Psoas muscle (tissue), 8 donors: ENCODE results near the gene NRAS. TPM values are rescaled to one million over a fixed set of nuclear protein-coding genes. Genes with fewer than 3 reads are reported as not detected.
A peak's percentile ranks its signal among the peaks of the same experiment; 100 is the strongest.
"Not testable (repeated sequence)": the region's sequence is repeated elsewhere in the genome, so short reads cannot be mapped to it uniquely, and the experiment has no call there.

Experiments
- ATAC-seq, 4 donors: fragments of 200-7000 bp; cut with Tn5 transposase; one replicate each; pipeline ENCODE4 v1.9.1; 2020; ENCODE audit warnings: moderate library complexity in 3 of 4, mild to moderate bottlenecking in 2 of 4
- DNase-seq, 2 donors: peaks; one replicate each; pipeline ENCODE4 v3.0.0-alpha.2; 2020
- H3K27ac ChIP-seq: fragments of 200-600 bp; one replicate; pipeline ENCODE4 v1.8.0; 2022
- H3K27me3 ChIP-seq, 3 donors: fragments of 200-600 bp in 1 of 3; one replicate each; pipeline versions ENCODE4 v1.6.1 to v1.8.0; 2013 to 2022; ENCODE audit warnings: low read length in 2 of 3, mild to moderate bottlenecking in 2 of 3, moderate library complexity in 1 of 3; ENCODE audit not compliant: insufficient read depth in 3 of 3
- H3K36me3 ChIP-seq, 2 donors: fragments of 200-600 bp in 1 of 2; one replicate each; pipeline versions ENCODE4 v1.6.1 to v1.8.0; 2013 to 2022; ENCODE audit warnings: low read depth in 1 of 2, mild to moderate bottlenecking in 1 of 2, moderate library complexity in 1 of 2; ENCODE audit not compliant: insufficient read depth in 1 of 2
- H3K4me1 ChIP-seq: fragments of 200-600 bp; one replicate; pipeline ENCODE4 v1.8.0; 2022
- H3K4me3 ChIP-seq: fragments of 200-600 bp; one replicate; pipeline ENCODE4 v1.8.0; 2022; ENCODE audit warnings: mild to moderate bottlenecking
- H3K9me3 ChIP-seq: fragments of 200-600 bp; one replicate; pipeline ENCODE4 v1.8.0; 2022
- WGBS, 3 donors: extraction: QIAGEN DNeasy Blood & Tissue Kit; methylation state at CpG; one replicate each; pipeline versions ENCODE4 v1.1.6 to v1.1.7; 2013; 5-methylcytosine and 5-hydroxymethylcytosine counted together
- intact Hi-C, 2 donors: fragments of 100-400 bp; cut with DNase I; formaldehyde crosslinking; loops; one replicate each; pipeline versions ENCODE4 v1.11.0 to v1.14.2; 2022
- polyA plus RNA-seq, 3 donors: library from polyadenylated mRNA; stranded (reverse); fragments of 200-250 nt; gene quantifications; one replicate each; pipeline ENCODE4 v1.2.3, GENCODE V29; 2013
- total RNA-seq, 4 donors: library from RNA; stranded (reverse); fragmentation: NEBNext Ultra II Directional in 2 of 4; extraction: Animal tissue kit (Norgen Biotek cat#: 25700) in 2 of 4; gene quantifications; one replicate each; pipeline versions ENCODE4 v1.2.1 to v1.2.4, GENCODE V29; 2021 to 2023
- TF ChIP-seq, protein P1 (sequence below): fragments of 200-600 bp; IDR thresholded peaks from one replicate; pipeline ENCODE4 v1.8.0; 2022; ENCODE audit warnings: antibody characterized with exemption
- donor health status: healthy with polysubstance abuse.
- donor health status: DM: no; HTN: no; CAD: no; lungs with moderate emphysema.
- donor health status: Bipolar disorder and iron deficiency.
- donor health status: healthy.
- donor health status: DM: yes; HTN: yes; CAD: no.
- donor health status: DM: no; HTN: no; CAD: no.
- donor health status: DM: no; HTN: no; CAD: no.
- donor health status: DM: yes; HTN: yes; CAD: no.

NRAS gene
- total and polyA plus RNA-seq, 7 donors = 3.6 to 15.8 (median 5.9) TPM

DNA sequence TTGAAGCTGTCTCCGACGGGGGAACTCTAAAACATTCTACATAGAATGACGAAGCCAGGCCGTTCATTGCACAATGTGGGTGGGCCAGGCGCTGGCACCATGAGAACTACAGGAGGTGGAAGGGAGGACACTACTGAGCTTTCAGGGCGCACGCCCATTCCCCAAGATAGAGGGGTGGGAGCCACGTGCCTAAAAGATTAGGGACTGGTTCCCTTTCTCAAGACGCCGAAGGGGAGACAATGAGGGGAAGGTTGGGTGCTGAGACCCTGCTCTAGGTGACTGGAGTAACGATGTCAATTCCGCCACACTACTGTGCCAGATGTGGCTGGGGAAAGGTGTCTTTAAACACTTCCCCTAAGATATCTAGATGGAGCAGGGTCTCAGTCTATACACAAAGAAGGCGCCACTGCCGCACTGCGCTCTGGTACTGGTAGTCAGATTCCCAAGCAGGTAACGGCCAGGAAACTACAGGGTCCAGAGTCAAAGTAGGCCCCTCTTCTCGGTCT, 40.4 kb upstream of the NRAS start:
- ATAC-seq (peak; percentile 17 to 45 (median 38)), DNase-seq (peak; percentile 58 to 77)
- peaks cover 31% of the 10 kb centered on the region for H3K4me1 ChIP-seq
- intact Hi-C loops = loop anchor here (2.0 to 10.0 kb wide), 4 partner anchors 62 to 245 kb away; partner anchors contain the start of genes AMPD1 (in 1 of the 2), BCAS2 (in 1 of the 2), DENND2C (in 1 of the 2) and TRIM33 (in 1 of the 2)
- 1% methylated on average over 17 of the region's 17 CpGs for WGBS, 3 donors
- no peaks in the 10 kb centered on the region for H3K9me3 ChIP-seq
- H3K36me3 ChIP-seq = no peaks in the 10 kb centered on the region
- TF ChIP-seq, protein P1, sequence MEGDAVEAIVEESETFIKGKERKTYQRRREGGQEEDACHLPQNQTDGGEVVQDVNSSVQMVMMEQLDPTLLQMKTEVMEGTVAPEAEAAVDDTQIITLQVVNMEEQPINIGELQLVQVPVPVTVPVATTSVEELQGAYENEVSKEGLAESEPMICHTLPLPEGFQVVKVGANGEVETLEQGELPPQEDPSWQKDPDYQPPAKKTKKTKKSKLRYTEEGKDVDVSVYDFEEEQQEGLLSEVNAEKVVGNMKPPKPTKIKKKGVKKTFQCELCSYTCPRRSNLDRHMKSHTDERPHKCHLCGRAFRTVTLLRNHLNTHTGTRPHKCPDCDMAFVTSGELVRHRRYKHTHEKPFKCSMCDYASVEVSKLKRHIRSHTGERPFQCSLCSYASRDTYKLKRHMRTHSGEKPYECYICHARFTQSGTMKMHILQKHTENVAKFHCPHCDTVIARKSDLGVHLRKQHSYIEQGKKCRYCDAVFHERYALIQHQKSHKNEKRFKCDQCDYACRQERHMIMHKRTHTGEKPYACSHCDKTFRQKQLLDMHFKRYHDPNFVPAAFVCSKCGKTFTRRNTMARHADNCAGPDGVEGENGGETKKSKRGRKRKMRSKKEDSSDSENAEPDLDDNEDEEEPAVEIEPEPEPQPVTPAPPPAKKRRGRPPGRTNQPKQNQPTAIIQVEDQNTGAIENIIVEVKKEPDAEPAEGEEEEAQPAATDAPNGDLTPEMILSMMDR = no peak
- H3K27me3 ChIP-seq = no peaks in the 10 kb centered on the region
- peak overlapping the region; percentile 100 for H3K27ac ChIP-seq
- peak overlapping the region; percentile 84 for H3K4me3 ChIP-seq

DNA sequence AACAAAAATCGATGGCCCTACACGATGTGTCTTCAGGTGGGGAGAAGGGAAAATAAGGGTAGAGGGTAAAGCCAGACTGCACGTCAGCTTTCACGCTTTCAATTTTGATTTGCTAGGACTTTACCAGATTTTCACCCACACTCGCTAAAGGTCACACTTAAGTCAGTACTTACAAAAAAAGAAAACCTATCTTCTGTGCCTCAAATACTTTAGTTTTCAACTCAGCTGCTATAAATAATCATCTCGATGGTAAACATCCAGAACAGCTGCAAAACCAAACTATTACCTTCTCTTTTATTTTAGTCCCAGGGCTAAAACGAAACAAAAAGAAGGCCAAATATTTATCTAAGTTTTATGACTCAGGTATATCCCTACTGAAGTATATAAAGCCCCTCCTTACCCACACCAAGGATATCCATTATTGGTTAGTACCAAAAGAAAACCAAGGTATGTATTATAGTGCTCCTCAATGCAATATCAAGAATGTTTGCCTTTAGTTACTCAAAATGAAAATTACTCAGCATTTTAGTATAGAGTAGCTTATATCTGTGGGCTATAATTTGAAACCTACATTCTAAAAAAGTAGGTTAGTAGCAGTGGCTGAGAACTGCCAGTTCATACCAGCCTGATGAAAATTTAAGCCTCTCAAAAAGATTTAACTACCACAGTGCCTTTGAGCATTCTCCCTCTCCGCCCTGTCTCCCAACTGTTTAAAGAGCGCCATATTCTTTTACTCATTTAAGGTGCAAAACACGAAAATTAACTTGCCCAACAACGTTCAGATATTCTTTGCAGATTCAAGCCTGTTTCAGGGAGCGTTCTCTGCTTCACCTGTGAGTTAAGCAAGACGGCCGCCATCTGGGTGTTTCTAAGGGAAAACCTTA, 39.7 kb upstream of the NRAS start:
- 11 to 15% (median 12%) methylated on average over 14 of the region's 14 CpGs for WGBS, 3 donors
- ATAC-seq (peak in 3 of 4 donors; percentile 9 to 45 (median 43)), DNase-seq (no peak)
- H3K36me3 ChIP-seq = no peaks in the 10 kb centered on the region
- H3K4me1 ChIP-seq = peaks cover 38% of the 10 kb centered on the region
- intact Hi-C loops = loop anchor here (2.0 to 10.0 kb wide), 4 partner anchors 61 to 244 kb away; partner anchors contain the start of genes AMPD1 (in 1 of the 2), BCAS2 (in 1 of the 2), DENND2C (in 1 of the 2) and TRIM33 (in 1 of the 2)
- no peaks in the 10 kb centered on the region for H3K9me3 ChIP-seq
- peak overlapping the region; percentile 100 for H3K27ac ChIP-seq
- TF ChIP-seq, protein P1 = no peak
- H3K27me3 ChIP-seq = no peaks in the 10 kb centered on the region
- peak overlapping the region; percentile 84 for H3K4me3 ChIP-seq

DNA sequence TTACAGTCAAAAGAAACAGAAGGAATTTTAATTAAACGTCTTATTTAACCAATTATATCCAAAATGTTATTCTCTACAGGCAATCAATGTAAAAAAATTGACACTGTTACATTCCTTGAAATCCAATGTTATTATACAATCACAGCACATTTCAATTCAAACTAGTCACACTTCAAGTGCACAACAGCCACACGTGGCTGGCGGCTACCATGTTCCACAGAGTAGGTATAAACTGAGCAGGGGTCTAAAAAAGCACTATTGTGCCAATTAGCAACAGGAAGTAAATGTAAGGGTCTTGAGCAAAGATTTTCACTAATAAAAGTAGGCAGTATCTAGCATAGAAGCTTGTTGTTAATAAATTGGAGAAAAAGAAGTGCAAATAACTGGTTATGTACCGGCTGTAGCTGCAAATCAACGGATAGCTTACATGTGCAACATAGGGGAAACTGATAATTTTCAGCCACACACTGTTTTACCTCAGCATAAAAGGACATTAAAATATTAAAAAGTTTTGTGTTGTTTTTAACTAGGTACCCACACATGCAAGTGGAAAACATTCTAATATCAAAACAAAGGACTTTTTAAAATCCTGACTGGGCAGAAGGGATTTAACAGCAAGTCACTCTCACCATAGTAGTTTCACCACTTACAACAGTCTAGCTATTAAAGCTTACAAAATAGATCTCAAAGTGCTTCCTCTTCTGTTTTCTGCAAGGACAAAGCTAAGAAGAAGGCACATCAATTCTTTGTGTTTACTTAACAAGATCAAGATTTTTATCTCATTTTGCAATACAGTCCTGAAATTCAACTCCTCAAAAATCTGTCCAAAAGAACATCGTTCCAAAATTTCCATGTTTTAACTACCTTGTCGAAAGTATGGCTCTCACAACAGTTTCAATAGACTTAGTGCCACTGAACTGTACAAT, 38.7 kb upstream of the NRAS start:
- no peaks in the 10 kb centered on the region for H3K27me3 ChIP-seq
- H3K4me1 ChIP-seq = peaks cover 47% of the 10 kb centered on the region
- H3K27ac ChIP-seq = peak overlapping the region; percentile 100
- ATAC-seq (no peak), DNase-seq (no peak)
- intact Hi-C loops = loop anchor here in 1 of 2 donors (5.0 to 10.0 kb wide), 3 partner anchors 83 to 243 kb away; partner anchors contain the start of genes BCAS2, DENND2C and TRIM33
- peak overlapping the region; percentile 84 for H3K4me3 ChIP-seq
- TF ChIP-seq, protein P1 = no peak
- 22 to 32% (median 26%) methylated on average over 7 of the region's 7 CpGs for WGBS, 3 donors
- H3K9me3 ChIP-seq = no peaks in the 10 kb centered on the region
- no peaks in the 10 kb centered on the region for H3K36me3 ChIP-seq

DNA sequence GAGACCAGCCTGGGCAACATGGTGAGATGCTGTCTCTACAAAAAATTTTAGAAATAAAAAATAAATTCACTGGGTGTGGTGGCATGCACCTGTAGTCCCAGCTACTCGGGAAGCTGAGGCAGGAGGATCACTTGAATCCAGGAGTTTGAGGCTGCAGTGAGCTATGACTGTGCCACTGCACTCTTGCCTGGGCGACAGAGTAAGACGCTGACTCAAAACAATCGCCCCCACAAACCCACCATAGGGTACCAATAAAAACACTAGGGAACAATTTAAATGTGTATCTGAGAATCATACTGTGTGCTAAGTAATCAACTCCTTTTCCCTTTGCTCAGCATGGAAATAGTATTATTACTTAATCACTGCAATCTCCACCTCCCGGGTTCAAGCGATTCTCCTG, 37.1 kb upstream of the NRAS start:
- H3K27me3 ChIP-seq, DNase-seq, H3K9me3 ChIP-seq, ATAC-seq: not testable (repeated sequence)
- H3K36me3 ChIP-seq = peaks cover 0 to 12% of the 10 kb centered on the region in 2 donors
- H3K4me1 ChIP-seq = peaks cover 61% of the 10 kb centered on the region
- H3K4me3 ChIP-seq = peak overlapping the region; percentile 84
- H3K27ac ChIP-seq = peak overlapping the region; percentile 100
- intact Hi-C loops = loop anchor here (5.0 to 10.0 kb wide), 3 partner anchors 36 to 169 kb away; partner anchors contain the start of genes BCAS2 (in 1 of the 2) and NRAS (in 1 of the 2)
- WGBS, 3 donors = 71 to 75% (median 74%) methylated on average over 6 of the region's 6 CpGs
